ENCODE results near the gene BPIFB6. TPM values are rescaled to one million over a fixed set of nuclear protein-coding genes. Genes with fewer than 3 reads are reported as not detected.

BPIFB6 gene
- total RNA-seq, 1 experiment from 2014 or later, result not detected

DNA sequence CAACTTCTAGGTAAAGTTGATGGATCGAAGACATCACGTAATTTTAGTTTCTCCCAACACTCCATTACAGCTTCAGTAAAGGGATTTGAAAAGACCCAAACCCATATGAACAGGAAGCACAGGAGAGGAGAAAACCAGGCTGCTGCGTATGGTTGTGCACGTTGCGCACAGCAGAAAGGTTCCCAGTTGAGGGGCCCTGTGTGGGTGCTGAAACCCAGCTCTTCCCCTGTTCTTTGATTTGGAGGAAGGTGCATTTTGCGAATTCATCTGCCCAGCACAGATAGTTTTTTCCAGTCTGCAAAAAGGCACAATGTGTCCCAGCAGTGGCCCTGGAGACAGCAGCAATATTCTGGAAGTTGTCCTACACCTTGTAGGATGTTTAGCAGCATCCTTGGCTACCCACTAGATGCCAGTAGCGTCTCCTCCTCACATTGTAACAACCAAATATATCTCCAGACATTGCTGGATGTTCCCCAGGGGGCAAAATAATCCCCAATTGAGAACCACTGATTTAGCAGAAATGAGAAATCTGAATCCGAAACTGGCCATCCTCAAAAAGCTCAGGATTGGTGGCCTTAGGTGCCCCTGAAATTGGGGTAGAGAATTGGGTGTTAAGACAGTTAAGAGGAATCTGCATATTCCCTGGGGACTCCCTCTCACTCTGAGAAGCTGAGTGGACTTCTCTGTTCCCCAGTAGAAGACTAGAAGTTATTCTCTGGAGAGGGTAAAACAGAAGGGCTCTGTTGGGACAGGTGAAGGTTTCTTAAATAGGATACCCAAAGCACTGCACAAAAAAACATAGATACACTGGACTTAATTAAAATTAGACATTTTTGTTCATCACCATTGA is 39.4 kb upstream of the BPIFB6 start:
- DNase-seq, result no peak
- no peaks in the 10 kb centered on the region for H3K27me3 ChIP-seq (ENCODE audit: control insufficient read depth, insufficient read depth, low read length)
- no peaks in the 10 kb centered on the region for H3K36me3 ChIP-seq (replicated peaks; ENCODE audit: control insufficient read depth, insufficient read depth, low read length)
- no peak overlapping the region for H3K4me3 ChIP-seq (ENCODE audit: insufficient read depth, low read depth, low read length)

DNA sequence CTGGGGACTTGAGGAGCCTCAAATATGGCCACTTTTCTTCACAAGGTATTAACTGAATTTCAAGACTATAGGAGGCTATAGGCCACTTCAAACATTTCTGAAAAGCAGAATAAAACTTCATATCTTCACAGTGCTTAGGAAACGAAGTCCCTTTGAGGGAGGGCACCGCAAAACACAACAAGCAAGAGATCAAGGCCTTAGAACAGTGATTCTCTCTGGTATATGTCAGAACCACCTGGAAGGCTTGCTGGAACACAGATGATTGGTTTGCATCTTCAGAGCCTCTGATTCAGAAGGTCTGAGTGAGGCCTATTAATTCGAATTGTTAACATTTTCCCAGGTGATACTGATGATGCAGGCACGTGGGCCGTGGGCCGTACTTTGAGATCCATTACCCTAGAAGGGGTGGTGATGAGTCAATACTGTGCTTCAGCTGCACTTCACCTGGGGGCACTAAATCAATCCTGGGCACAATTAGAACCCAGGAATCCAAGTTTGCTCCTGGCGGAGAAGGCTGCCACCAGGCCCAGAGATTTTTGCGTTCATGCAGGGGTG is 37.9 kb upstream of the BPIFB6 start:
- DNase-seq, result no peak
- no peaks in the 10 kb centered on the region for H3K27me3 ChIP-seq (ENCODE audit: control insufficient read depth, insufficient read depth, low read length)
- H3K36me3 ChIP-seq (replicated peaks; ENCODE audit: control insufficient read depth, insufficient read depth, low read length), result no peaks in the 10 kb centered on the region
- H3K4me3 ChIP-seq (ENCODE audit: insufficient read depth, low read depth, low read length), result no peak overlapping the region

DNA sequence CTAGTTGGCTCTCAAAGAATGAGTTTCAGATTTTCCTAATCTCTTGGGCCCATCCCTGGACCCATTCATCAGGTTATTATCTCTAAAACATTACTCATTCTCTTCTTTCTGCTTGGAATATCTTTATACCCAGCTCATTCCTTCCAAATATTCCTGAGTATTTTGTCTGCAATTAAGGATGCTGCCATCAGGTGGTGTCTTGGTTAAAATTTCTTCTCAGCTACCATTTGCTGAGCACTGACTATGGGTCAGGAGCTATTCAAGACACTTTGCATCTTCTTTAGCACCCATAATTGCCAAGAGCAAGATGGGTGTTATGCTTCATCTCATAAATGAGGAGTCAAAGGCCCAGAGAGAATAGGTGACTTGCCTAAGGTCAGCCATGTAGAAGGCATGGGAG is 35.6 kb upstream of the BPIFB6 start:
- no peak for DNase-seq

DNA sequence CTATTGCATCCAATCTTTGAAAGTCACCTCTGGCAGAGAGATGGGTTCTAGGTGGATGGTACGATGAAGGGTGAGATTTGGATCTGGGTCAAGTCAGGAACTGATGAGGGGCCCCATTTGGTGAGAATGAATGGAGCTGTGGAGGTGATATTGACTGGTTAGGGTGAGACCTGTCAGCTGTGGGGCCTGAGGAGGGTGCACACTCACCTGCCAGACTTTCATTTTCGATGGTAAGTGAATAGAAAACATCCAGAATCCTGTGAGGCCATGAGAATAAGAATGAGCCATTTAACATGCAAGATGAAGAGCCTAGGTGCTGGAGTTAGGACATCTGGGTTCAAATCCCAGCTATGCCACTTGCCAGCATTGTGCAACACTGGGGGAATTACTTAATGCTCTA is 34.0 kb upstream of the BPIFB6 start:
- no peak overlapping the region for H3K4me3 ChIP-seq (ENCODE audit: insufficient read depth, low read depth, low read length)
- no peak for DNase-seq
- no peaks in the 10 kb centered on the region for H3K27me3 ChIP-seq (ENCODE audit: control insufficient read depth, insufficient read depth, low read length)
- no peaks in the 10 kb centered on the region for H3K36me3 ChIP-seq (replicated peaks; ENCODE audit: control insufficient read depth, insufficient read depth, low read length)

More for the DNA sequence above, 35.6 kb upstream of the BPIFB6 start:
- Histone ChIP-seq H3K27me3 (ENCODE audit: control insufficient read depth, insufficient read depth, low read length) (no peaks in the 10 kb centered on the region), H3K36me3 (replicated peaks; ENCODE audit: control insufficient read depth, insufficient read depth, low read length) (no peaks in the 10 kb centered on the region), H3K4me3 (ENCODE audit: insufficient read depth, low read depth, low read length) (no peak overlapping the region)

DNA sequence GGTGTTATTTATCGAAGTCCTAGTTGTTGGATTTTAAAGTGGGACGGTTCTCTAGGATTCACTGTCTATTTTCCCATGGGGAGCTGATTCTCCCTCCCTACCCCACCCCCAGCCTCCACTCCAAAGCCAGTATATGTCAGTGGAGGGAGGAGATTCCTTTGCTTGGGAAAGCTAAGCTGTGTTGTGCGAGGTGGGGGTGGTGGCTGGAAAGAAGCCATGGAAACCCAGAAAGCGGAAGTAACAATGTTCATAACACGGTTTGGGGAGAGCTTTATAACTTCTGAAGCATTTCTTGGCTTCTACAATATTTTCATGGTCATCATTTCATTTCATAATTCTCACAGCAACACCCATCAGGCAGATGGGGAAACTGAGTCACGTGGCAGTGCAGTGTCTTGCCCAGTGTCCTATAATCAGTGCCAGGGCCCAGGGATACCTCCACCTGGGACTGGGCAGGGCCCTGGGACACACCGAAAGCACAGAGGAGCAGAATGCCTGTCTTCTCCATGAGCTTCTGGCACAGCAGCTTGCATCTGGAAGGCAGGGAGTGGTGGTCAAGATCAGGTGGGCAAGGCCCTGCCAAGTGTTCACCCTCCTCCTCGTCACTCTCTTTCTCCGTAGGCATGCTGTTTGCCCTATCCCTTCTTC is 31.7 kb upstream of the BPIFB6 start:
- DNase-seq, result no peak
- H3K27me3 ChIP-seq (ENCODE audit: control insufficient read depth, insufficient read depth, low read length), result no peaks in the 10 kb centered on the region
- no peaks in the 10 kb centered on the region for H3K36me3 ChIP-seq (replicated peaks; ENCODE audit: control insufficient read depth, insufficient read depth, low read length)
- H3K4me3 ChIP-seq (ENCODE audit: insufficient read depth, low read depth, low read length), result no peak overlapping the region

DNA sequence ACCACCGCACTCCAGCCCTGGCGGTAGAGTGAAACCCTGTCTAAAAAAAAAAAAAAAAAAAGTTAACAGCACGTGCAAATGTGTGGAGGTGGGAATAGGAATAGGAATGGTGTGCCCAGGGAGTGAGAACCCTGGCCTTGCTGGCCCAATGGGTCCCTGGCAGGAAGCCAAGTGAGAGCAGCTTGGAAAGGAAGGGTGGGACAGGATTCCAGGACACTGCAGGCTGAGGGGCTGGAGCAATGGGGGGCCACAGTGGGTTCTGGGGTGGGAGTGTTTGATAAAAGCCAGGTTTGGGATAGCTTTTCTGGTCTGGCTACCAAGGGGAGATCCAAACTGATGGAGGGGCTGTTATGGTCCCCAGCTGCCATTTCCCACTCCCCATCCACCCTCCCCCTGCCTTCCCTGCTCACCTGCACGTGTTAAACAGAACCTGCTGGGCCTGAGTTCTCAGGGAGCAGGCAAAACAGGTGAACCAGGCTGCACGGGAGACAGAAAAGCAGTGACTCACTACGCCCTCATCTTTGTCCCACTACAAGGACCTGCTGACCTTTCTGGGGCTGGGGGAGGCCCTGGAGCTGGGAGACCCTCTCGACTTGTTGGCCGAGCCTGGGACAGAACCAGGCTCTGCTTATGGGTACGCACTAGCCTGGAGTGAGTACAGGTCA is 30.5 kb upstream of the BPIFB6 start:
- no peak for DNase-seq
- H3K36me3 ChIP-seq (replicated peaks; ENCODE audit: control insufficient read depth, insufficient read depth, low read length), result no peaks in the 10 kb centered on the region
- no peak overlapping the region for H3K4me3 ChIP-seq (ENCODE audit: insufficient read depth, low read depth, low read length)
- H3K27me3 ChIP-seq (ENCODE audit: control insufficient read depth, insufficient read depth, low read length), result no peaks in the 10 kb centered on the region

DNA sequence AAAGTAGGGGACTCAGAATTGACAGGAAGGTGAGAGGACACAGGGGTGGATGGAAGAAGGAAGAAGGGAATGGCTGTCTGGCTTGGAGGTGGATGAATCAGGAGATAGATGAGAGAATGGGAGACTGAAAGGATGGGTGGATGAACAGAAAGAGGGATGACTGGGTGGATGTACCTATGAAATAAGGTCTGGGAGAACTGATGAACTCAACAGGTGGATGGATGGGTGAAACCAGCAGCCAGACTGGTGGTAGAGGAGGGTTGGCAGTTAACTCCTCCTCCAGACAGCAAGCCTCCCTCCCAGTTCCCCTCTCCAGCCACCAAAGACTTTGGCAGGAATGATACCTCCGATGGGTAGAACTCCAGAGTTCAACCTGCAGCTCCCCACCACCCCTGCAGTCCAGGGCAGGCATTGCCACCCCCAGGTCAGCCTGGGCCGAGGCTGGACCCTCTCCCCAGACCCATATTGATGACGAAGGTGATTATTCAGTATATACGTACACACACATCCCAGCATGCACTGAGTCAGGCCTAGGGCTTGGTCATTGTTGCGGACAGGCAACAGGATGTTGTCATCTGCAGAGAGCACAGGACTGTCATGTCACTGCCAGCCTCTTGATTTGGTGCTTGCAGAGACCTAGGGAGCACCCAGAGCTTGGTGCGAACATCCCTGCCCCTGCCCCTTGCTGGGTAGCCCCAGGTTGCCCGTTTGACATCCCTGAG is 29.2 kb upstream of the BPIFB6 start:
- no peak for DNase-seq
- no peaks in the 10 kb centered on the region for H3K36me3 ChIP-seq (replicated peaks; ENCODE audit: control insufficient read depth, insufficient read depth, low read length)
- H3K4me3 ChIP-seq (ENCODE audit: insufficient read depth, low read depth, low read length), result no peak overlapping the region
- no peaks in the 10 kb centered on the region for H3K27me3 ChIP-seq (ENCODE audit: control insufficient read depth, insufficient read depth, low read length)

DNA sequence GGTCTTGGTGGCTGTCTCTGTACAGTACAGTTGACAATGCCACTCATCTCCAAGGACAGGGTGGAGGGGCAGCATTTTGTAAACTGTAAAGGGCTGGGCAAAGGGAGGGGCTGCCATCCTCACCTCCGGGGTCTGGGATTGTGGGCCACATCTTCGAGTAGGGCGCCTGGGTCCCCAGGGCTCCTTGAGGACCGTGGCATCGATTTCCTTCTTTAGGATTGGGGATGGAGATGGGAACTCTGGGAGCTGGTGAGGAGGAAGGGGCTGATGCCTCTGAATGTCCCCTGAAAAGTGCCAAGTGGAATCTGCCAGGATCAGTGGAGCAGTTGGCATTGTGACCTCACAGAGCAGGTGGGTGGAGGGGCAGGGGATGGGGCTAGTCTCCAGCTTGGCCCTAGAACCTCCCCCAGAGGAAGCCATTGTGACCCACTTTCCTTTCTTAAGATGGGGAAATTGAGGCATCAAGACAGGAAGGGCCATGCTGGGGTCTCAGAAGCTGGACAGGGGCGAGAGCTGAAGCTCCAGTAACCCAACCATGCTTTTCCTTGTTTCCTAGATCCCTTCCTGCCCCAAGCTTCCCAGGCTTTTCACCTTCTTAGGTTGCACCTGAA is 27.2 kb upstream of the BPIFB6 start, which contains the start of gene SUN5:
Gene SUN5, minus strand, starts transcription at position 293 of the 611 bp plus-strand sequence. Its CDS starts 93 bp downstream, at position 200.
- Histone ChIP-seq H3K27me3 (ENCODE audit: control insufficient read depth, insufficient read depth, low read length) (no peaks in the 10 kb centered on the region), H3K4me3 (ENCODE audit: insufficient read depth, low read depth, low read length) (no peak within 1 kb of the TSS), H3K36me3 (replicated peaks; ENCODE audit: control insufficient read depth, insufficient read depth, low read length) (no peaks in the 10 kb centered on the region)
- no peak for DNase-seq

DNA sequence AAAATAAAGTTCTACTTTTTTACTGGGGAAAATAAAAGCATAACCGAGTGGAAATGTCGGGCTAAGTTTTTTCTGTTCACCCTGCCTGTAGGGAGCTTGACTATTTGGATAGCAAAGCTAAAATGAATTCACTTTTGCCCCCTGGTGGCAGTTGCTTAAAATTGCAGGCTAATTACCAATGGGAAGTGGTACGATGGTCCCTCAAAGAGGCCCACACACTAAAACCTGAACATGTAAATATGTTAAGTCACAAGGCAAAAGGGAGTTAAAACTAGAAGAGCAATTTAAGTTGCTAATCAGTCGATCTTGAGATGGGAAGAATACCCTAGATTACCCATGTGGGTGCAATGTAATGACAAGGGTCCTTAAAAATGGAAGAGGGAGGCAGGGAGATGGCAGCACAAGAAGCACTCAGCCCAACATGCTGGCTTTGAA is 26.3 kb upstream of the BPIFB6 start:
- no peaks in the 10 kb centered on the region for H3K27me3 ChIP-seq (ENCODE audit: control insufficient read depth, insufficient read depth, low read length)
- no peaks in the 10 kb centered on the region for H3K36me3 ChIP-seq (replicated peaks; ENCODE audit: control insufficient read depth, insufficient read depth, low read length)
- peak; percentile 82 for DNase-seq
- H3K4me3 ChIP-seq (ENCODE audit: insufficient read depth, low read depth, low read length), result no peak overlapping the region

DNA sequence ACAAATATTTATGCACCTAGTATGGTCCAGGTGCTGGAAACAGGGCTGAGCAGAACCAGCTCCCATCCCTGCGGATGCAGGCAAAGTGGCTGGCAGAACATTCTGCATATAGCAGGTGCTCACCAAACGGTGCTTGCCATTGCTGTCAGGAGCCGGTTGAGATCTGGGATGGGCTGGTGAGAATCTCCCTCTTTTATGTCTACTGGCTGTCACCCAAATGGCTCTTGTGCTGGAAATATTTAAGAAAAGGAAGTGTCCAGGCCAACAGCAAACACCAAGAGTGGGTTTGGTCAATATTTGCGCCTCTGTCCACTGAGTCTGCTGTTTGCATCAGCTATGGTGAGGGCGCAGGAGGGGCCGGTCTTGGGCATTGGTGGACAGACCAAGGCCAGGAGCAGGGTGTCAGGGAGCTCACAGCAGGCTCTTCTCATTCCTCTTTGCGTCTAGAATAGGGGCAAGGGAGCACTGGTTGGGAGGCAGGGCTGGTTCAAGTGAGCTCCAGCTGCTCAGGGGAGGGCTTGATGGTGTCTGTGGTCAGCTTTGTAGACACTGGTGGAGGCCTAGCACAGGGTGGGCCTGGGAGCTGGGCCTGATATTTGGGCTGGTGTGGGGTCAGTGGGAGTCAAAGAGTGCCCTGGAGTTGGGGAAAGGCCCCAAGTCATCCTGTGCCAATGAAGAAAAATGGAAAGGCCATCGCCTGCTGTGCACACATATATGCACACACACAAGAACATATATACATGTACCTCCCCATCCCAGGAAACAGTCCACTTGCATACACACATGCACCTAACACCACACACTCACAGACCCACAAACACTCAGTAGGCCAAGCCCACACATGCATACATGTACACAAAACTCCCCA is 25.3 kb upstream of the BPIFB6 start:
- DNase-seq, result no peak
- H3K4me3 ChIP-seq (ENCODE audit: insufficient read depth, low read depth, low read length), result no peak overlapping the region
- no peaks in the 10 kb centered on the region for H3K27me3 ChIP-seq (ENCODE audit: control insufficient read depth, insufficient read depth, low read length)
- no peaks in the 10 kb centered on the region for H3K36me3 ChIP-seq (replicated peaks; ENCODE audit: control insufficient read depth, insufficient read depth, low read length)

DNA sequence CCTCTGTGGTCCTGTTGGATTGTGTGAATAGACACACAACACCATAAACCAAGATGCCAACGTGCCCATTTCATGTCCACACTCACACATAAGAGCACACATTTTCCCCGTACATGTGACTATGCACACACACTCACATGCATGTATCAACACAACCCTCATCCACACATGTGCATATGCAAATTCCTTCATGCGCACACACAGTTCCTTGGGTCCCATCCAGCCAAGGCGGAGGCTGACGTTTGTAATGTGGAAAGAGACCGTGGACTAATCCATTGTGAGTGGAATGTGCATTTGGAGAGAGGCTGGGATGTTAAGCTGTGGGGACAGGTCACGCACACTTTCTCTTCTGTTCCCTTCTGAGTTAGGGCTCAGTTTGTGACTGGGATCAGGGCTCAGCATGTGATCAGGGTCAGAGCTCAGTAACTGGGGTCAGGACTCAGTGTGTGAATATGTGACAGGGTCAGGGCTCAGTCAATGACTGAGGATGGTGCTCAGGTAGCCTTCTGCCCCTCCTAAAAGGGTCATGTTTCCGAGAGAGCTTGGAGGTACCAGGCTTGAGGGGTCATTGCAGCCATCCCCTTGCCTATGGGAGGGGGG is 24.6 kb upstream of the BPIFB6 start:
- no peaks in the 10 kb centered on the region for H3K27me3 ChIP-seq (ENCODE audit: control insufficient read depth, insufficient read depth, low read length)
- no peaks in the 10 kb centered on the region for H3K36me3 ChIP-seq (replicated peaks; ENCODE audit: control insufficient read depth, insufficient read depth, low read length)
- no peak overlapping the region for H3K4me3 ChIP-seq (ENCODE audit: insufficient read depth, low read depth, low read length)
- no peak for DNase-seq

DNA sequence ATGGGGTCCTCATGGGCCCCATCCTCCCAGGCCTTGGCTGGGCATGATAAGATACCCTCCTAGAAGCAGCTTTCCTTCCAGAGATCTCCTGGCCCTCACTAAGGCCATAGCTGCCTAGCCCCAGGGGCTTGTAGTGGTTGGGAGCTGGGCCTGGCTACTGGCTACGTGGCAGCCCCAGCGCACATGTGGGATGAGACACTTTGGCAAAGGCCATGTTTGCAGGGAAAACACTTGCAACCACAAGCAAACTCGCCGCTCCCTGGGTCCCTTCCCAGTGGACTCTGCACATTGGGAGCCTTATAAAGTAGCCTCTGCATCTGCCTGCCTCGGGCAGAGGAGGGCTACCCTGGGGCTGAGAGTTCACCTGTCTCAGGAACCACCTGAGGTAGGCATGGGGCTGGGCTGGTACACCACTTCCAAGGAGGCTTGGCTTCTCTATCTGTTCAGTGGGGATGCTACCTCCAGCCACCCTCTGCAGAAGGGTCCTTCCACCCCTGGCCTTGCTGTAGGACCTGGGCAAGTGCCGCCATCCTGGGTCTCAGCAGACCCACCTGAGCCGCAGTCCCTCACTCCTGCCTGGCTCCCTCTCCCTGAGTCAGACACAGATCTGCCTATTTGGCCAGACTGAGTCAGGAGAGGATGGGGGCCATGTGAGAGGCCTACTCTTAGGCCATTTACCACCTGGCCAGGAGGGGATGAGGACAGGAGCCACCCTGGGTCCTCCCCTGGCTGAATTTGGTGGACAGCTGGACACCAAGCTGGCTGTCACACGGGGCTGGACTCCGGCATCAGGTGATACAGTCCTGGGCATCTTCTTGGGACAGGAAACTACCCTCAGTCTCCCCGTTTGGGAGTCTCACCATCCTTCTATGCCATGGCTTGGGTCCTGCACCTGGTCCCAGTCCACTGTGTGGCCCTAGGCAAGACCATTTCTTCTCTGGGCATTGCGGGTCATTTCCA is 23.8 kb upstream of the BPIFB6 start, which contains the start of gene BPIFB2:
Gene BPIFB2, plus strand, starts transcription at position 329 of the 960 bp plus-strand sequence. CDS start 871 bp downstream, outside the sequence.
- Histone ChIP-seq H3K27me3 (ENCODE audit: control insufficient read depth, insufficient read depth, low read length) (no peaks in the 10 kb centered on the region), H3K36me3 (replicated peaks; ENCODE audit: control insufficient read depth, insufficient read depth, low read length) (no peaks in the 10 kb centered on the region), H3K4me3 (ENCODE audit: insufficient read depth, low read depth, low read length) (no peak within 1 kb of the TSS)
- DNase-seq, result no peak
